Osteocyte (in vitro differentiated cells): Measurements from ENCODE around the gene HTR6. TPM values are rescaled to one million over a fixed set of nuclear protein-coding genes. Genes with fewer than 3 reads are reported as not detected.

ENCODE experiments used
- DNase-seq: peaks from one replicate; pipeline ENCODE4 v3.0.0; 2021; ENCODE audit warnings: mixed read lengths; ENCODE audit not compliant: unreplicated experiment; ENCODE audit errors: extremely low spot score
- H3K27ac Mint-ChIP-seq: one replicate; pipeline ENCODE4 v1.8.0; 2021; ENCODE audit warnings: mild to moderate bottlenecking, mixed read lengths; ENCODE audit not compliant: unreplicated experiment
- H3K27me3 Mint-ChIP-seq: one replicate; pipeline ENCODE4 v1.8.0; 2021; ENCODE audit warnings: mixed read lengths; ENCODE audit not compliant: unreplicated experiment
- H3K36me3 Mint-ChIP-seq: one replicate; pipeline ENCODE4 v1.8.0; 2021; ENCODE audit warnings: mixed read lengths; ENCODE audit not compliant: unreplicated experiment
- H3K4me1 Mint-ChIP-seq: one replicate; pipeline ENCODE4 v1.8.0; 2021; ENCODE audit warnings: mixed read lengths; ENCODE audit not compliant: unreplicated experiment
- H3K4me3 Mint-ChIP-seq: one replicate; pipeline ENCODE4 v1.8.0; 2021; ENCODE audit warnings: mild to moderate bottlenecking, moderate library complexity, mixed read lengths; ENCODE audit not compliant: unreplicated experiment
- H3K9me3 Mint-ChIP-seq: one replicate; pipeline ENCODE4 v1.8.0; 2021; ENCODE audit warnings: mixed read lengths; ENCODE audit not compliant: unreplicated experiment
- total RNA-seq: library from RNA; stranded (reverse); gene quantifications from 2 replicates; pipeline ENCODE4 v1.2.1, GENCODE V29; 2021
- TF ChIP-seq, protein P1 (sequence below): fragments of 200-600 bp; sonication (generic); IDR thresholded peaks from 2 replicates; pipeline ENCODE4 v1.5.0; 2021; ENCODE audit warnings: antibody characterized with exemption, mild to moderate bottlenecking, moderate library complexity

The HTR6 gene
- total RNA-seq, 1 donor from 2014 or later, result 0.16 TPM

DNA sequence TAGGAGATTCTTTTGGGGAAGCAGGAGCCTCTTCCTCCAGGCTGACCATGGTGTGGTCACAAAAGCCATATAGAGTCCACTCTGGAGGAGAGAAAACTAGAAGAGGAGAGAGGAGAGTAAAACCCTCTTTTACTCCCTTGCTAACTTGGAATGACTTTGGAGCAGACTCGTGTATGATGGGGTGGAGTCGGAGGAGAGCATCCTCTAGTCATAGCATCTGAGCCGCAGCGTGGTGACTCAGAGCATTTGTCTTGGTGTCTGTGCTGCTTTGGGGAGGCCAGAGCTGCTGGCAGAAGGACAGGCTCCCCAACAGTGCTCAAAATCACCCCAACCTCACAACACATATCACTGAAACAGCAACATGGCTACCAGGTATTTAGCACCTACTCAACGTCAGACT lies 11.1 kb downstream of the HTR6 start:
- DNase-seq, result no peak

DNA sequence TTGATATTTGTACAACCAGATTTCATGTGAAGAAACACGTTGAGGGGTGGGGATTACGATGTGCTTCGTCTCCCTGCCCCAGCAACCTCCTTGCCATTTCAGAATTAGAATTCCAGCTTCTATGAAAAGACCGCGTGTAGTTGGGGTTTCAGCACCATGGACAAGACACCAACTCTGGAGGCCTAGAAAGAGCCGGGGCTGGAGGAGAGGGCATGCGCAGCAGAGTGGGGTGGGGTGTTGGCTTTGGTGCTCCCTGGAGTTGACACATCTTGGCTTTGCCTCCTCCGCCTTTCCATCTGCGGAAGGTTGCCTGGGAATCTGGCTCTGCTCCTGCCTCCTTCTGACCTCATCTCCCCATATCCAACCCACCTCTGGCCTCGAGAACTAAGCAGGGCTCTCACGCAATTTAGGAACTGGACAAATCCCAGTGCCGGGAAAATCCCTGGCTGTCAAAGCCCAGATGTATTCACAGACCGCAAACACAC lies 11.8 kb downstream of the HTR6 start:
- H3K27ac Mint-ChIP-seq, result no peak overlapping the region
- H3K9me3 Mint-ChIP-seq, result no peaks in the 10 kb centered on the region
- TF ChIP-seq, protein P1, sequence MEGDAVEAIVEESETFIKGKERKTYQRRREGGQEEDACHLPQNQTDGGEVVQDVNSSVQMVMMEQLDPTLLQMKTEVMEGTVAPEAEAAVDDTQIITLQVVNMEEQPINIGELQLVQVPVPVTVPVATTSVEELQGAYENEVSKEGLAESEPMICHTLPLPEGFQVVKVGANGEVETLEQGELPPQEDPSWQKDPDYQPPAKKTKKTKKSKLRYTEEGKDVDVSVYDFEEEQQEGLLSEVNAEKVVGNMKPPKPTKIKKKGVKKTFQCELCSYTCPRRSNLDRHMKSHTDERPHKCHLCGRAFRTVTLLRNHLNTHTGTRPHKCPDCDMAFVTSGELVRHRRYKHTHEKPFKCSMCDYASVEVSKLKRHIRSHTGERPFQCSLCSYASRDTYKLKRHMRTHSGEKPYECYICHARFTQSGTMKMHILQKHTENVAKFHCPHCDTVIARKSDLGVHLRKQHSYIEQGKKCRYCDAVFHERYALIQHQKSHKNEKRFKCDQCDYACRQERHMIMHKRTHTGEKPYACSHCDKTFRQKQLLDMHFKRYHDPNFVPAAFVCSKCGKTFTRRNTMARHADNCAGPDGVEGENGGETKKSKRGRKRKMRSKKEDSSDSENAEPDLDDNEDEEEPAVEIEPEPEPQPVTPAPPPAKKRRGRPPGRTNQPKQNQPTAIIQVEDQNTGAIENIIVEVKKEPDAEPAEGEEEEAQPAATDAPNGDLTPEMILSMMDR, result no peak
- H3K4me1 Mint-ChIP-seq, result no peaks in the 10 kb centered on the region
- H3K27me3 Mint-ChIP-seq, result peaks cover 8% of the 10 kb centered on the region
- H3K36me3 Mint-ChIP-seq, result no peaks in the 10 kb centered on the region
- H3K4me3 Mint-ChIP-seq, result no peak overlapping the region
- no peak for DNase-seq

More for the DNA sequence above, 11.1 kb downstream of the HTR6 start:
- H3K4me1 Mint-ChIP-seq, result no peaks in the 10 kb centered on the region
- H3K27ac Mint-ChIP-seq, result no peak overlapping the region
- no peaks in the 10 kb centered on the region for H3K36me3 Mint-ChIP-seq
- no peaks in the 10 kb centered on the region for H3K9me3 Mint-ChIP-seq
- H3K27me3 Mint-ChIP-seq, result peaks cover 8% of the 10 kb centered on the region
- TF ChIP-seq, protein P1, result no peak
- no peak overlapping the region for H3K4me3 Mint-ChIP-seq

DNA sequence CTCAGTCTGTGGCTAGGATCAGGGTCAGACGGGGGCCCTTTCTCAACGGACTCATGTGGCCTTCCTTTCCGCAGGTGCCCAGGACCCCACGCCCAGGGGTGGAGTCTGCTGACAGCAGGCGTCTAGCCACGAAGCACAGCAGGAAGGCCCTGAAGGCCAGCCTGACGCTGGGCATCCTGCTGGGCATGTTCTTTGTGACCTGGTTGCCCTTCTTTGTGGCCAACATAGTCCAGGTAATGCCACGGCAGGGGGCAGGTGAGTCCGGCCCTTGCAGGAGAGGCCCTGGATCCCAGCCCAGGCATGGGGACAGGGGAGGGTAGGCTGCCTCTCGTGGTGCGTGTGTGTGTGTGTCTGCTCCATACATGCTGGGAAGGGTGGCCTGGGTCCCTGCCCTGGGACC lies 13.8 kb downstream of the HTR6 start:
- no peak overlapping the region for H3K4me3 Mint-ChIP-seq
- peaks cover 3% of the 10 kb centered on the region for H3K4me1 Mint-ChIP-seq
- H3K36me3 Mint-ChIP-seq, result no peaks in the 10 kb centered on the region
- H3K27ac Mint-ChIP-seq, result no peak overlapping the region
- no peaks in the 10 kb centered on the region for H3K9me3 Mint-ChIP-seq
- no peak for DNase-seq
- TF ChIP-seq, protein P1, result no peak
- no peaks in the 10 kb centered on the region for H3K27me3 Mint-ChIP-seq

DNA sequence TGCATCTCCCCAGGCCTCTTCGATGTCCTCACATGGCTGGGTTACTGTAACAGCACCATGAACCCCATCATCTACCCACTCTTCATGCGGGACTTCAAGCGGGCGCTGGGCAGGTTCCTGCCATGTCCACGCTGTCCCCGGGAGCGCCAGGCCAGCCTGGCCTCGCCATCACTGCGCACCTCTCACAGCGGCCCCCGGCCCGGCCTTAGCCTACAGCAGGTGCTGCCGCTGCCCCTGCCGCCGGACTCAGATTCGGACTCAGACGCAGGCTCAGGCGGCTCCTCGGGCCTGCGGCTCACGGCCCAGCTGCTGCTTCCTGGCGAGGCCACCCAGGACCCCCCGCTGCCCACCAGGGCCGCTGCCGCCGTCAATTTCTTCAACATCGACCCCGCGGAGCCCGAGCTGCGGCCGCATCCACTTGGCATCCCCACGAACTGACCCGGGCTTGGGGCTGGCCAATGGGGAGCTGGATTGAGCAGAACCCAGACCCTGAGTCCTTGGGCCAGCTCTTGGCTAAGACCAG lies 14.3 kb downstream of the HTR6 start:
- Mint-ChIP-seq H3K27me3 (no peaks in the 10 kb centered on the region), H3K27ac (no peak overlapping the region), H3K9me3 (no peaks in the 10 kb centered on the region), H3K4me1 (peaks cover 3% of the 10 kb centered on the region), H3K4me3 (no peak overlapping the region), H3K36me3 (no peaks in the 10 kb centered on the region)
- TF ChIP-seq, protein P1, result no peak
- DNase-seq, result no peak

DNA sequence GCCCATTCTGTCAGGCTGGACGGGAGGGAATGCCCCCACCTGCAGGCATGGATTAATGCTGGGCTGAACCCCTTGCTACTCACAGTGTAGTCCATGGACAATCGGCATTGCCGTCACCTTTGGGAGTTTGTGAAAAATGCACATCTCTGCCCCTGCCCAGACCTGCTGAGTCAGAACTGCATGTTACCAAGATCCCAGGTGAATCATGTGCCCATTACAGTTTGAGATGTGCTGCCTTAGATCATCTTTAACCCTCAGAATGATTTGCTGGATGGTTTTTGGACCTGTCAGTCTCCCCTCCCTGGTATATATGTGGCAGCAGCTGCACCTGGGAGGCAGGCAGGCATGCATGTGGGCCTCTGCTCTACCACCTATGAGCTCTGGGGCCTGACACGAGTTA lies 15.0 kb downstream of the HTR6 start:
- Mint-ChIP-seq H3K27me3 (no peaks in the 10 kb centered on the region), H3K27ac (no peak overlapping the region), H3K4me3 (no peak overlapping the region), H3K36me3 (no peaks in the 10 kb centered on the region), H3K4me1 (peaks cover 3% of the 10 kb centered on the region), H3K9me3 (no peaks in the 10 kb centered on the region)
- DNase-seq, result no peak
- TF ChIP-seq, protein P1, result no peak
